ENCODE results near the gene RBP4.
A peak's percentile ranks its signal among the peaks of the same experiment; 100 is the strongest.
"Not testable (repeated sequence)": the region's sequence is repeated elsewhere in the genome, so short reads cannot be mapped to it uniquely, and the experiment has no call there.

The RBP4 gene

GRCh38 chr10:93565446-93565845 lies 35.6 kb downstream of the RBP4 start:
- DNase-seq: no peak

GRCh38 chr10:93560541-93560940 lies 40.5 kb downstream of the RBP4 start:
- DNase-seq: no peak

- no peak for DNase-seq
Observed at GRCh38 chr10:93559490-93559889, 41.5 kb downstream of the RBP4 start.

- peak; percentile 38 for DNase-seq
Observed at GRCh38 chr10:93554760-93555432, 46.1 kb downstream of the RBP4 start.

- DNase-seq: no peak
Observed at GRCh38 chr10:93554316-93554663, 46.7 kb downstream of the RBP4 start.

- DNase-seq: no peak
Observed at GRCh38 chr10:93553482-93554315, 47.3 kb downstream of the RBP4 start.

- DNase-seq: no peak
Observed at GRCh38 chr10:93552780-93553179, 48.3 kb downstream of the RBP4 start.

GRCh38 chr10:93550606-93551005 lies 50.4 kb downstream of the RBP4 start:
- no peak for DNase-seq

GRCh38 chr10:93548376-93549071 lies 52.5 kb downstream of the RBP4 start:
- no peak for DNase-seq

- DNase-seq: no peak
Observed at GRCh38 chr10:93547522-93547921, 53.5 kb downstream of the RBP4 start.

- DNase-seq: not testable (repeated sequence)
Observed at GRCh38 chr10:93546995-93547394, 54.0 kb downstream of the RBP4 start.

GRCh38 chr10:93542358-93542791 lies 58.7 kb downstream of the RBP4 start:
- DNase-seq: no peak

Data from CD4-positive, alpha-beta T cell treated with Interleukin-10 for 1 hour (primary cell).